ENCODE results near the gene KCNA1.
"Not testable (repeated sequence)": the region's sequence is repeated elsewhere in the genome, so short reads cannot be mapped to it uniquely, and the experiment has no call there.

The KCNA1 gene

DNA sequence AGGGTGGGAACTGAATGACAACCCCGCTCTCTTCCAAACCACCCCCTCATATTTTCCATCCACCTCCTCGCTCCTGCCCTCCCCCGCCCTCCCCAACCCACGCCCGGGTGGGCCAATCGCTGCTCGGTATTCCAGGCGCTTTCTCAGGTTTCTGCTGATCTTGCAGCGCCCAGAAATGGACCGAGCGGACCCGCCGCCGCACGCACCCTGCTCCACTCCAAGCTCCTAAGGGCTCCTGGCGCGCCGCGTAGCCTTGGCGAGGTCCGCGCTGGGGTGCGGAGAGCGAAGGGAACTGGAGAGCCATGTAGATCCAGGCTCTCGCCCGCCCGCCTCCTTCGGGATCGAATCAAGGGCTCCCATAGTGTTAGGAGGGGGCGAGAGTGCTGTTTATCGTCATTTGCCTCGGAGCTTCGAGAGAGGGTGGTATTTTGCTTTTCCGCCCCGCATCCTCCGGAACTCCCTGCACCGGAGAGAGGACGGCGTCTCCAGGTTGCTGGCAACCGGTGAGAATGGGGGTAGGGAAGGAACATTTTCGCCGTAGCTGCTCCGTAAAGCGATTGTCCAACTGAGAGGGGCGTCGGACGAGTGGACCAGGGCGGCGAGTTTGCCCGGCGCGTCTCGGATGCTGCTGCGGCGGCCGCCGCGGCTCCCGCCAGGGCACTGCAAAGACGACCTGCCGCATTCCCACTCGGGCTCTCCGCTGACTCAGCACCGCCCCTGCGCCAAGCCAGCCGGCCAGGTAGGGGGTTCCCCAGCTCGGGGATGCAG, at the start of gene KCNA1:
Gene KCNA1 (plus strand): TSS at position 172 of the 768 bp plus-strand sequence. CDS start 1,474 bp downstream, outside the sequence.
- DNase-seq: no peak

DNA sequence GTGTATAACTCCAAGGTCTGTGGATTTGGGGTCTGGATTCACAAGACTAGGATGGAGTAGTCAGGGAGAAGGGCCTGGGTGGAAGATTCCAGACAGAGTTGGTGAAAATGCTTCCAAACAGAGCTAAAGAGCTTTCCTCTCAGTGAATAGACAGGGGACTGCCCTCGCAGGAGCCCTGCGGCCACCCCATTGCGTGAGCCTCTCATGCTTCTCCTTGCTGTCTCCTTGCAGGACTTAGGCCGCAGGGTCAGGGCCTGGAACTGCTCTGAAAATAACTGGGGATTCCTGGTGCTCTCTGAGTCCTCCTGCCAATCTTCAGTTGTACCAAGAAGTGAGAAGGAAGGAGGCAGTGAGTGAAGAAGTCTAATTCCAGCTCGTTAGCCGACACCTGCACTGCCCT, 49.0 kb upstream of the KCNA1 start:
- DNase-seq: no peak

DNA sequence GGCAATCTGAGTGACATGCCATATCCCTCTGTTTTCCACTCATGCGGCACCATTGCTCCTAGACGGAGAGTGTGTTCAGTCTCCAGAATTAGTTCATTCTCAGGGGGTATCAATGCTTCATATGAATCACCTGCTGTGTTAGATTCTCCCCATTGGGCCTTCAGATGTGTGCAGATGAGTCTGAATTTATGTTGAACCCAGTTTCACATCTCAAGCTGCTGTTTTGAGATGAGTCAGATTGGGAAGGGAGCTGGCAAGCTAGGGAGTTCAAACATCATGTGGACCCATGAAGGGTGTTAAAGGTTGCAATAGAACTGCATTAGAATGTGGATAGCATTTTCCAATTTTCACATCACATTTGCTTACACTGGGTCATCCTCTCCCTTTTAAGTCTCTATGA, 46.9 kb upstream of the KCNA1 start:
- DNase-seq: no peak

DNA sequence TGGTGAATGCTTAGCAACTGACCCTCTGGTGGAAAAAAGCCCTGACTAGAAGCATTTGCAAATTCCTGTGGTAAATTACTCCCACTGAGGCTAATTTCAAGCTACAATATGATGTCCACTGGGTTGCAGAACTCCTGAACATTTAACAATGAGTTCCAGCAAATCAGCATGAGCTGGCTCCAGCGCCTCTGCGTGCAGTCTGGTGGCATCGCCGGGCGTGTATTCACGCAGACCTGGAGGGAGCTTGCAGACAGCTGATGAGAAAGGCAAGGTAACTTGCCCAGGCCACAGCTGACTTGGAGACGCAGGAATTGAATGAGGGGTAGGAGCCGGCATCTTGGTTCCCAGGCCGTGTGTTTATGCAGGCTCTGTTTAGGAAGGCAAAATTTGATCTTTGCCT, 45.1 kb upstream of the KCNA1 start:
- DNase-seq: no peak

DNA sequence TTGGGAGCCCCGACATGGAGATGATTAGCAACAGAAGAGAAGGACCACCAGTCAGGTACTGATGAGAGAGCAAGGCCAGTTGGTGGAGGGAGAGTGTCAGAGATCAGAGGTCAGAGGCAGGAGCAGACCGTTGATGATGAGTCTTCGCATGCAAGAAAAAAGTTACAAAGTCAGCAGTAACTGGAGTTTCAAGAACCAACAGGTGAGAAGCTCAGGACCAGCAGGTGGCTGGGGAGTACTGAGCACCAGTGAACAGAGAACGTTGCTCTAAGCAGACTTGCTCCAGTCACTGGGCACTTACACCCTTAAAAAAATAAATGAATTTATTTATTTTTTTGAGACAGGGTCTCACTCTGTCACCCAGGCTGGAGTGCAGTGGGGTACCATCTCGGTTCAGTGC, 44.5 kb upstream of the KCNA1 start:
- DNase-seq: no peak

DNA sequence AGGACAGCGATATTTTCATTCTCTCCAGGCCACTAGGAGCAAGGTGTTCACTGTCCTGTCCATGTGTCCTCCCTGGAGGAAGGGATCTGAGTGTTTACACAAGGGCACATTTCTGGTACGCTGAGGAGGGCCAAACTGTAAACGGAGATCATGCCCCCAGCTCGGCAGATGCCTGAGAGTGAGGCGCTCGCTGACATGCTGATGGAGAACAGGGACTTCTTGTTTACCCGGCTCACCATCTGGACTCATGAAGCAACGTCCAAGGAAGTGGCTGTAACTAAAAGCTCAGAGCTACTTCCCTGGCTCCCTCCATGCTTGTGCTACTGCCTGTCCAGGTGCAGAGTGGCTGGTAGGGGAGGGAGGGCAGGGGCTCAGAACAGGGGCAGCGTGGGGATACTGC, 43.4 kb upstream of the KCNA1 start:
- DNase-seq: no peak

DNA sequence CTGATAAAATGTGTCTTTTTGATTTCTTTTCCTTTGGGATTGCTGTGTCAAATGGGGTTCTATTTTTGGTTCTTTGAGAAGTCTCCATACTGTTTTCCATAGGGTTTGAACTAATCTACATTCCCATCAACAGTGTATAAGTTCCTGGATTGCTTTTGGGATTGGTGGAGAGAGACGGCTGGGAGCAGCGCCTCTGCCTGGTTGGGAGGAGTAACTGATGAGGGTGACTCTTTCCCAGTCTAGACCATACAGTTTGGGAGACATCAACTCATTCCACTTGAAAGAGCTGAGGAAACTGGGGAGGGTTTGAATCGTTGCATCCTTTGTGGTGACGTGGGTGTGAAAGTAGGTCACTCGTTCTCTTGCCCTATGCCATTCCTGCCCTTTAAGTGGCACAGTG, 42.3 kb upstream of the KCNA1 start:
- DNase-seq: no peak

DNA sequence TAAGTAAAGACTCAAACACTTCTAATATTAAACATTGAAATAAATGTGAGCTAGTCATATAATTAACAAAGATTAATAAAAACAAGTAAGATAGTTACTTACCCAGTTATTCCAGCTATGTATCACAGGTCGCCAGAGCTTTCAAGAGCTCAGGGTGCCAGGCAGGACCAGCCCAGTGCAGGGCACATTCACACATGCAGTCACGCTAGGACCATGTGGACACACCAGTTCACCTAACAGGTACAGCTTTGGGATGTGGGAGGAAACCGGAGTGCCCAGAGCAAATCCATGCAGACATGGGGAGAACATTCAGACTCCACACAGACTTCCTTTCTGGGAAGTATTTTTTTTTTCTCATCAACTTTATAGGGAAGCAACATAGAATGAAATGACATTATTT, 39.3 kb upstream of the KCNA1 start:
- DNase-seq: no peak

DNA sequence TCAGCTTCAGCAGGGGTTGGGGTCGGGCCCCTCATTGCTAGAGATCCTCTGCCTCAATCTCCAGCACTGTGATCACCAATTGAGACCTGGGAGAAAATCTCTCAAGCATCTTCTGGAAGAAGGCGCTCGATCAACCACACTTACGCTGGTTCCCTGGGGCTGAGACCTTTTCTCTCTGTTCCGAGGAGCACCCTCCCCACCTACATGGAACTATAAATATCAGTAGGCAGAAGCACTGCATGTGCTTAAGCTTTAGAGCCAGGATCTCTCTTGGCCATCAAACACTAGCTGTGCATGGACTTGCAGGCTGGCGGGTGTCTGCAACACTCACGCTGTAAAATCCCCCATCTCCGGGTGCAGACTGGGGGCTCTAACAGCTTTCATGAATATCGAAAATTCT, 38.2 kb upstream of the KCNA1 start:
- DNase-seq: no peak

DNA sequence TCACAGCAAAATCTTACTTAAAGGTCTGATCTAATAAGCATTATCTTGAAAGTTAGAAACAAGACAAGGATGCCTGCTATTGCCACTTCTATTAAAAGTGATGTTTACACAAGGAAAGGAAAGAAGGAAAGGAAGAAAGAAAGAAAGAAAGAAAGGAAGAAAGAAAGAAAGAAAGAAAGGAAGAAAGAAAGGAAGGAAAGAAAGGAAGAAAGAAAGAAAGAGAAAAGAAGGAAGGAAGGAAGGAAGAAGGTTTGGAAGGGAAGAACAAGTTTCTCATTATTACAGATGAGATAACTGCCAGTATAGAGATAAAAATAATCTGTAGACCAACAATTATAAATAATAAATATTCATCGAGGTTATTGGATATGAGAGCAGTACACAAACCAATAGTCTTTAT, 35.8 kb upstream of the KCNA1 start:
- no peak for DNase-seq

DNA sequence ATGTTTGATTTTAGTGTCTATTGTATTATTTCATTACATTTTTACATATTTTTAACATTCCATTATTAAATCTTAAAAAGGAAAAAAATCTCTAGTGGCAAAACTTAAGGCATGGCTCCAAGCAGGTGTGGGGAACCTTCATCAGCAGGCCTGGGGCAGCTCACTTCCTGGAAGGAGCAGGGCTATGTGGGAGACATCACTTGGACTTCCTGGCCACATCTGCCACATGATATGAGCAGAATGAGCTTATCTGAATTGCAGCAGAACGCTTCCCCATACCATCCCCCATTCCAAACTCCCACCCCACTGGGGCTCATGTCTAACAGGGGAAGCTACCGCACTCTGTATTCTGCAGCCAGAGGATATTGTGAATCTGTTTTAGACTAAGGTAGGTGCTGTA, 35.0 kb upstream of the KCNA1 start:
- DNase-seq: no peak

DNA sequence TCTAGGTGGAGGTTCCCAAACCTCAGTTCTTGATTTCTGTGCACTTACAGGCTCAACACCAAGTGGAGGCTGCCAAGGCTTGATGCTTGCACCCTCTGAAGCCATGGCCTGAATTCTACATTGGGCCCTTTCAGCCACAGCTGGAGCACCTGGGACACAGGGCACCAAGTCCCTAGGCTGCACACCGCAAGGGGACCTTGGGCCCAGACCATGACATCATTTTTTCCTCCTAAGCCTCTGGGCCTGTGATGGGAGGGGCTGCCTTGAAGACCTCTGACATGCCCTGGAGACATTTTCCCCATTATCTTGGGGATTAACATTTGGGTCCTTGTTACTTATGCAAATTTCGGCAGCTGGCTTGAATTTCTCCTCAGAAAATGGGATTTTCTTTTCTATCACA, 30.2 kb upstream of the KCNA1 start:
- not testable (repeated sequence) for DNase-seq

DNA sequence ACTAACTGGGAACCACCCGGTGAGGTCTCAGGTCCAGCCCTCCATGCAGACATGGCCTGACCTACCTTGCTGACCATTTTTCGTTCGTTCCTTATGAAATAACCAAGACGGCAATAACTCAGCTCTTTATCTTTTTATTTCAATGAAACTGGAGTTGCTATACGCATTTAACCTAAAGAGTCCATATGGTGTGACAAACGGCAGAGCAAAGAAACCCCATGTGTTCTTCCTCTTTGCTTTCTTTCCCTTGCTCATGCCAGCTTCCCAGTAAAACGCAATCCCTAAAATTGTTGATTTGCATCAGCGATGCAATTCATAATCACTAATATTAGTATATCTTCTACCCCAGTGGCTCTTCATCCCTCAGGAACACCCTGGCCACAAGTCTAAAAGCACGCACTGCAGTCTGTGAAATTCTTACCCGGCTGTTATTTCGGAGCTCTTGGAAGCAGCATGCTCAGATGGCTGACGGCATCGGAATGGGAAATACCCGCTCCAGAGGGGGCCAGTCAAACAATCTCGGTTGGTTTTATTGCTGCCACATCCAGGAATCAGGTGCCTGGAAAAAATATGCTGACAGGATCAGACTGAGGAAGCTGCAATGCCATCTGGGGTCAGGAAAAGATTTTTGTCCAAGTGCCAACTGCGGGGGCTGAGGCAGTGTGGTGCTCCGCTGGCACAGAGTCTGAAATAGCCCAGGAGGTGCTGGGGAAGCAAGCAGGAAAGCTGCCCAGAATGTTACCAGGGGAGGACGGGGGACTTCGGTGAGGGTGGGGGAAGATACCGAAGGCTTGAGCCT, 28.2 kb upstream of the KCNA1 start:
- DNase-seq: no peak

DNA sequence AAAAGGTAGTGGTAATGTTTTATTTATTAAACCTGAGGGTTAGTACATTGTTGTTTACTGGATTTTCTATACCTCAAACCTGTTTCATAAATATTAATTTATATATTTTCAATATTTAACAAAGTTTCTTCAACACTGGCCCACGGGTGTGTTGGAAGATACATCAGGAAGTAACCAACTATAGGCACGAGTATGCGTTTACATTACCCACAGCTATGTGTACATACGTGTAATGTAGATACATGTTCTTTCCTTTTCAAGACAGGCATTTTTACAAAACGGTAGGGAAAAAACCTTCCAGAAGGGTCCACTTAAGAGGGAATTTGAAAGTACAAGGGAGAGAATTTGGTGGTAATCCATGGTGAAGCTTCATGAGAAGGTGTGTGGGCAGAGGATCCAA, 17.8 kb upstream of the KCNA1 start:
- DNase-seq: no peak

DNA sequence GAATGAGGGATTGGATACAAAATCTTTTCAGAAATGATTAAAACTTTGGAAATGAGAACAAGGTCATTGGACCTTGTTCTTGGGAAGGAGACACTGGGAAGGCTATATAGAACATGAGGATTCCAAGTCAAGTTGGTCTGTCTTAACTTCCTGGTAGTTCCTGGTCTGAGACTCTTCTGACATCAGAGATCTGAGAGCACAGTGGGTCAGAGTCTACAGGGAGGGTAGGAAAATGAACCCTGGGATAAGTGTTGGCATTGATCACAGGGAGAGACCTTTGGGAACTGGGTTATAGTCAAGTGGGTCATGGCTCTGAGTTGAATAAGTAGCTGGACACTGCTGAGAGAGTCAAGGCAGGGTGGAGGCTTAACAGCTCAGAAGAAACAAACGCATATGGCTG, 17.3 kb upstream of the KCNA1 start:
- DNase-seq: no peak

DNA sequence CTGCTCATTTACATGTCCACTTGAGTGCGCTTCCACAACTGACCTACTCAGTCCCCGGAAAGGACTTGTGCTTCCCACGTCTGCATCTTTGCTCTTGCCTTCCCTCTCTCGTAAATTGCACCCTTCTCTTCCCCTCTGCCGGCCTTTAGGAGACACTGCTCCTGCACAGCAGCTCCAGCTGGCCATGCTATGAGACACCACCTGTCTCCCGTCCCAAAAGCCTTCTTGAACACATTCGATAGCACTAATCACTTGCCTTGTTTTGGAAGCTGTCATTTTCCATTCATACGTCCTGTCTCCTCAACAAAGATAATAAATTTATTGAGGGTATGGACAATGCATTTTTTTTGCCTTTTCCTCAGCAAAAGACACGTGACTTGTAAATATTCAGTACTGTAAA, 15.7 kb upstream of the KCNA1 start:
- DNase-seq: no peak

DNA sequence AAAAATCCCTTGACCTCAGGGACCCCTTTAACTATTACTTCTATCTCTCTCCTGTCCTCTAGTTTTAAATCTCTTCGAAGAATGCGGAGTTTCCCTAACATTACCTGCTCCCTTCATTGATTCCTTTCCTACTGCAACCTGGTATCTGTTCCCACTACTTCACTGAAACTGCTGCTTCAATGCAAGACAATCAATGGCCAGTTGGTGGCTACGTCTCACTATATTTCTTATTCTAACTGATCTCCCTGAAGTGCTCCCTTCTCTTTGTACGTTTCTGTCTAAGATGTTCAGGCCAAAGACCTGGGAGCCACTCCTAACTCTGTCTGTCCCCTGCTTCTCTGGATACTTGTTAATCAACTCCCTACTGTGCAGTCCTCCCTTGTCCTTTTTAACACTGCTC, 10.3 kb upstream of the KCNA1 start:
- DNase-seq: no peak

DNA sequence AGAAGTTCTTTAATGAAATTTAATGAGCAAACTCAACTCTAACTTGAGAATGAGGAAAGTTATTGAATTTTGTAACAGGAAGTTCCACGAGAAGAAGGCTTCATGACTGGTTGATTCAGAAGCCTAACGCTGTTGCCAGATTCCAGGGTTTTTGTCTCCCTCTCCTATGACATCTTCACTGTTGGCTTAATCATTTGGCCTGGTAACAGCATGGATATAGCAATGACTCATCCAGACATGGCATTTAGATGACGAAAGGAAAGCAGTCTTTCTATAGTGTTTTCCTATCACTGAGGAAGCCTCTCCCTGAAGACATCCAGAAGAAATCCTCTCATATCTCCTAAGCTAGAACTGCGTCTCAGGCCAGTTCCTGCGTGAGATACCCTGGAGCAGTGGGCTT, 9.4 kb upstream of the KCNA1 start:
- DNase-seq: no peak

DNA sequence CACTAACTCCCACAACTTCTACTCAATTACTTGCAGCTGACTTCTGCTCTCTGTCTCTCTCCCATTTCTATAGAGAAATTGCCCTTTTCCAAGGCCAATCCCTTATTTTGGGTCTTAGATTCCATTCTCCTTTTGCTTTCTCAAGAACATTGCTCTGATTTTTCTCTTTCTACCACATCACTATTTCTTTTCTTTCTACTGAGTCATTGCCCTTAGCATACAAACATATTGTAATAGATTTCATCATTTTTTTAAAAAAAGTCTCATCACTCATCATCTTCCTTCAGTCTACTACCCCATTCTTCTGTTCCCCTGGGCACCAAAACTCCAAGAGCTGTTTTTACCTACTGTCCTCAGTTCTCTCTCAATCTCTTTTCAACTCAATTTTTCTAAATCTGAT, 4.4 kb upstream of the KCNA1 start:
- DNase-seq: no peak

DNA sequence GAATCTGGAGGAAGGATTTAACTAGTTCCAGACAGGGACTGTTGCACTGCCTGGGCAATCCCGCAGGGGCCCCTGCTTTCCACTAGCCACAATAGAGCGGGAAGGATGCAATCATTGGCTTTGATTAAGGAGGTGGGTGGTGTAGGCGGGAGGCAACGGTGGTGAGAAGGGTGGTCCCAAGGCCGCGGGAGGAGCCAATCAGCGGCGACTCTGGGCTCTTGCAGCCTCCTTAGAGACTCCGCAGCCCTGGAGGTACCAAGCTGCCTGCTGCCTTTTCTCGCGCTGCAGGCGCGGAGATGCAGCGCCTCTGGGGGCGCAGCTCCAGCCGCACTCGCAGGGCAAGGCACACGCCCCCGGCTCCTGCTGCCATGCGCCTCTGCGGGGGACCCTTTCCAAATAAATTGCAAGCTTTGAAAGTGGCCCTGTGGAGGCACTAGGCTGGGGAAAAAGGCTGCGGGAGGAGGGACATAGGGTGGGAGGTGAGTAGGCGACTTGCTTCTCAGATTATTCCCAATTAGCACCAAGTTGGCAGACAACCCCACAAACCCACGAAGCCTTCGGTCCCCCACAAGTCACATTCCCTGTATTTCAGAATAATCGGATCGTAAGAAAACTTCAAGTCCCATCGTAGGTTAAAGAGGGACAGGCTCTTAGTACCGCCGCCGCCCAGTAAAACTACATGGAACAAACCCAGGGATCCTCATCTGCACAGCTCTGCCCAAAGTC, 858 bp upstream of the KCNA1 start:
- no peak for DNase-seq

DNA sequence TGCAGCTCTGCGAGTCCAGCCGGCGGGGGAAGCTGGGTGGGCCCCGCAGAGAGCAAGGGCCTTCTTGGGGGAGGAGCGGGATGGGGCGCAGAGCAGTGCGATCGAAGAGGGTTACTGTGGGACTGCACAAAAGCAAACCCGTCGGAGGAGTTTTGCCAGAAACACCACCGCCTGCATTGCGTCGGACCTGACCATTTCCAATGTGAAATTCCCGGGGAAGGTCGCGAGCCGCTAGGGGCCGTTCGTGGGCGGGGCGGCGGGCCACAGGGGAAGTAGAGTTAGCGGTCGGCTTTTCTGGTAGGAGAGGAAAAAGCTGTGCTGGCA, 333 bp upstream of the KCNA1 start:
- DNase-seq: no peak

DNA sequence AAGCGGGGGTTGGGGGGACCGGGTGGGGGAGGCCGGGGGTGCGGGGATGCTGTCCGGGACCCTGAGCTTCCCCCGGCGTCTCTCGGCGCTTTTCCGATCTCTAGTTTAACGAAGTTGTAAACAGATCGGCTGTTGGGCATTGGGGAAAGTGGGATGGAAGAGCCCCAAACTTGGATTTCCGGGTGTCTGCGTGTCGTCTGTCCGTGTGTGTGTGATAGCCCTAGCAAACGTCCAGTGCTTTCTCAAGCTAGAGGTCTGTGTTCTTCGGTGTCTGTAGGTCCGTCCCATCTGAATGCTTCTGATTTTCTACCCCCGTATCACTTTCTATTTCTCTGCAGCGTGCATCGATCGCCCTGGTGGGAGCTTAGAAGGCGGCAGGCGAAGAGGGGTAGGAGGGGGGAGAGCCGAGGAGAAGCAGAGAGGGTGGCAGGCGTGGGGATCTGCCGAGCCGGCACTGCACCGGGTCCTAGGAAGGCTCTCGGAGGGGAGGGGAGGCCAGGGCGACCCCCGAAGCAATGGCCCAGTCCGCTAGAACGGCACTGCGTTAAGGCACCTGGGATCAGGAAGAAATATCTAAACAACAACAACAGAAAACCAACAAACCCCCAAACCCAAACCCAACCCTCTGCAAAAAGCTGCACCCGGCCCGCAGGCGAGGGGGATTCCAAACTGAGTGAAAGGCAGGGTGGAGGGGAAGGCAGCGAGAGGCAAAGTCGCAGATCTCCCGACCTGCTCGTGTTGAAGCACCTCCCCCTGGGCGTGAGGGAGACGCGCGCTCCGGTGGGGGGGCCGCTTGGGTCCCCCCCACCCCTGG, 1.0 kb downstream of the KCNA1 start:
- no peak for DNase-seq

DNA sequence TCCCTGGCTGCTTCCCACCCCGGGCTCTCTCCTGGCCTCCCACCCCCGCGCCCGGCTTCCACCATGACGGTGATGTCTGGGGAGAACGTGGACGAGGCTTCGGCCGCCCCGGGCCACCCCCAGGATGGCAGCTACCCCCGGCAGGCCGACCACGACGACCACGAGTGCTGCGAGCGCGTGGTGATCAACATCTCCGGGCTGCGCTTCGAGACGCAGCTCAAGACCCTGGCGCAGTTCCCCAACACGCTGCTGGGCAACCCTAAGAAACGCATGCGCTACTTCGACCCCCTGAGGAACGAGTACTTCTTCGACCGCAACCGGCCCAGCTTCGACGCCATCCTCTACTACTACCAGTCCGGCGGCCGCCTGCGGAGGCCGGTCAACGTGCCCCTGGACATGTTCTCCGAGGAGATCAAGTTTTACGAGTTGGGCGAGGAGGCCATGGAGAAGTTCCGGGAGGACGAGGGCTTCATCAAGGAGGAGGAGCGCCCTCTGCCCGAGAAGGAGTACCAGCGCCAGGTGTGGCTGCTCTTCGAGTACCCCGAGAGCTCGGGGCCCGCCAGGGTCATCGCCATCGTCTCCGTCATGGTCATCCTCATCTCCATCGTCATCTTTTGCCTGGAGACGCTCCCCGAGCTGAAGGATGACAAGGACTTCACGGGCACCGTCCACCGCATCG, 1.8 kb downstream of the KCNA1 start:
- DNase-seq: no peak

All from activated CD8-positive, alpha-beta memory T cell treated with anti-CD3 and anti-CD28 coated beads, Interleukin-2, amount 50 U/mL, for 4 hours (primary cell).